DMS79 treated with DMSO at 0.1 percent for 48 hours (cell line): ENCODE data around the gene MAMDC4.
A peak's percentile ranks its signal among the peaks of the same experiment; 100 is the strongest.
"Not testable (repeated sequence)": the region's sequence is repeated elsewhere in the genome, so short reads cannot be mapped to it uniquely, and the experiment has no call there.

Source experiments
- DNase-seq: peaks from one replicate; lab custom pipeline; 2025; lab: John Stamatoyannopoulos, UW

Gene MAMDC4

DNA sequence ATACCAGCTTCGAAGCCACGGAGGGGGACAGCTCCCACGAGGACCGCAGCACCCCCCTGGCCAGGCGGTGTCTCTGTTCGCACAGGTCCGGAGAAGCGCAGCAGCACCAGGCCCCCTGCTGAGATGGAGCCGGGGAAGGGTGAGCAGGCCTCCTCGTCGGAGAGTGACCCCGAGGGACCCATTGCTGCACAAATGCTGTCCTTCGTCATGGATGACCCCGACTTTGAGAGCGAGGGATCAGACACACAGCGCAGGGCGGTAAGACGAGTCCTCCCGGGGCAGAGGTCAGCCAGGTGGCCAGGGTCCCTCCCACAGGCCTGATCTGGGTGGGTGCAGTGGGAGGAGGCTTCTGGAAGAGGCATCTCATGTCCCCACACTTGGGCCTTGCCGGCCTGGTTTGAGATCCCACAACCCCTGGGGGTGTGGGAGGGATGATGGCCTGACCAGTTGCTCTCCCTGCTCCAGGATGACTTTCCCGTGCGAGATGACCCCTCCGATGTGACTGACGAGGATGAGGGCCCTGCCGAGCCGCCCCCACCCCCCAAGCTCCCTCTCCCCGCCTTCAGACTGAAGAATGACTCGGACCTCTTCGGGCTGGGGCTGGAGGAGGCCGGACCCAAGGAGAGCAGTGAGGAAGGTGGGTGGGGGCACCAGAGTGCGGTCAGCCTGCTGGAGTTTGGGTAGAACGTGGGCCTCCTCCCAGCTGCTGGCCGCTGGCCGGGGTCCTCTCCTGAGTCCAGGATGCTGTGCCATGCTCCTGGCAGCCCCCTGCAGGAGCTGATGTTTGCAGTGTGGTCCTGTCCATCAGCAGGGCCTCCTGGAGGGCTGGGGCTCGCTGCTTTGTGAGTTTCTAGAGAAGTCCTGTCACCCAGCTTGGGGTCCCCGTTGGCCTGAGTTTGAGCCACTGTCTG lies 12.7 kb upstream of the MAMDC4 start:
- DNase-seq = no peak

DNA sequence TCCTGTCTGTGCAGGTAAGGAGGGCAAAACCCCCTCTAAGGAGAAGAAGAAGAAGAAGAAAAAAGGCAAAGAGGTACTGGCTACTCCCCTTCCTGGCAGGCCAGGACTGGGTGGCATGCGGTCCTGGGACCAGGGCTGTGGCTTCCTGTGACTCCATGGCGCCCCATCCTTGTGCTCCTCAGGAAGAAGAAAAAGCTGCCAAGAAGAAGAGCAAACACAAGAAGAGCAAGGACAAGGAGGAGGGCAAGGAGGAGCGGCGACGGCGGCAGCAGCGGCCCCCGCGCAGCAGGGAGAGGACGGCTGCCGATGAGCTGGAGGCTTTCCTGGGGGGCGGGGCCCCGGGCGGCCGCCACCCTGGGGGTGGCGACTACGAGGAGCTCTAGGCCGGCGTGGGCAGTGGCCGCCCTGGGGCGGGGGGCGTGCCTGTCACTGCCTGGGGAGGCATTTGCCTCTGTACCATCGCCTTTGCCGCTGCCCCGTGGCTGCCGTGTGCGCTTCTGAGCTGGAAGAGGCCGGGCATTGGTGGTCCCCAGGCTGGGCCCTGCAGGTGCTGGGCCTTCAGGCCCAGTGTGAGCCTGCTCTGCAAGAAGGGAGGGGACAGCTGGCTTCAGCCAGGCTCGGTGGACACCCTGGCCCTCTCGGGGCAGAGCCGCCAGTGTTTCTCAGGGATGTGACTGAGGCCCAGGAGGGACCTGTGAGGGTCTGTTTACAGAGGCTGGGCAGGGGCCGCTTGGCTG lies 11.8 kb upstream of the MAMDC4 start:
- no peak for DNase-seq

DNA sequence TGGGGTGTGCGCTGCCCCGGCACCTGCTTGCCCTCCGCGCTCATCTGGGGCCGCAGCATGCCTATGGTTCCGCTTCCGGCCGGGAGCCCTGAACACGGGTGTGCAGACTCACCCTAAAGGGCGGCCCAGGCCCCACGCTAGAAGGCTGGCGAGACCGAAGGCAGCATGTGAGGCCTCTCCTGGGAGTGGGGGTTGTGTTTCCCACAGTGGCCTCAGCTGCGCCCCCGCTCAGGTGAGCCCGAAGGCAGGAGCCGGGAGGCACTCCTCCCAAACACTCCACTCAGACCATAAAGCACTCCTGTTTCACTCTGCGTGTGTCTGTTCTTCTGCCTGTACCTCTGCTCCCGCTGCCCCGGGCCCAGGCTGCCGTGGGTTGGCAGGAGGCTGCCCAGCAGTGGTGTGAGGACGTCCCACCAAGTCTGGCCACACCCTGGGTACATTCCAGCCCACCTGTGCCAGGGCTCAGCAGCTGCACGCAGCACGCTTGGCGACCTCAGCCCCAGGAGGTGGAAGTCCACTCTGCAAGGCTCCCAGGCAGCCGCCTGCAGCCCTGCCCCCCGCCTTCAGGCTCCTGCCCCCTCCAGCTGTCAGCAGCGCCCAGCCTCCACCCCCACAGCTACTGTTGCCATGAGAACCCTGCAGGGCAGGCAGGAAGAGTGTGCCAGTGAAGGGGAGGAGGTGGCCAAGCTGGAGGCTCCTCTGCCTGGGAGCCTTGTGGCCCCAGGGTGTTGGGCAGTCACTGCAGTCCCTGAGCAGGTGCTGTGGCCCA lies 11.1 kb upstream of the MAMDC4 start:
- peak; percentile 71 for DNase-seq

DNA sequence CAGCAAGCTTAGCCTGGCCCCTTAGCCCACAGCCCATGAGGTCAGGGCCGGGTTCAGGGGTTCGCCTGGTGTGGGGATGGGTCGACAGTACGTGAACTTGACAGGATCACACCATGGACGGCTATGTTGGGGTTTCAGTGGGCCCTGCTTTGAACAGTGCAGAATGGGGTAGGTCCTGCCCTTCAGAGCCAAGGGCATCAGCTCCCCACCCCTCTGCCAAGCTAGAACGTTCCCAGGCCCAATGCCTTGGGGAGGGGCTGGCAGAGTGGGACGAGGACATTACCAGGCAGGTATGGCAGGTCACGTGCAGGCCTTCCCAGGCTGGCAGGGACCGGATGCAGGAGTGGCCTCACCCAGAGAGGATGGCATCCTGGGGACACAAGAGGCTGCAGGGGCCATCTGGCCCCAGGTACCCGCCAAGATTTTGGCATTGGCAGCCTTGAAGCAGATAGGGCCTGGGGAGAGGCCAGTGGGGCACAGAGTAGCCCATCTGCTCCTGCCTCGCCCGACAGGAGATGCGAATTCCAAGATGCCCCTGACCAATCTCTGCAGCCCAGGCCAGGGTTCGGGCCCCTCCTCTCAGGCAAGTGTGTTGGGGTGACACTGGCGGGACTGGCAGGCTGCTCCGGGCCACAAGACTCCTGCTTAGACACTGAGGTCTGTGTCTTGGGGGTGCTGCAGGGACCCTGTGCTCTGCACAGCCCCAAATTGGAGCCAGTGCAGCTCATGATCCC lies 10.3 kb upstream of the MAMDC4 start:
- peak; percentile 43 for DNase-seq

DNA sequence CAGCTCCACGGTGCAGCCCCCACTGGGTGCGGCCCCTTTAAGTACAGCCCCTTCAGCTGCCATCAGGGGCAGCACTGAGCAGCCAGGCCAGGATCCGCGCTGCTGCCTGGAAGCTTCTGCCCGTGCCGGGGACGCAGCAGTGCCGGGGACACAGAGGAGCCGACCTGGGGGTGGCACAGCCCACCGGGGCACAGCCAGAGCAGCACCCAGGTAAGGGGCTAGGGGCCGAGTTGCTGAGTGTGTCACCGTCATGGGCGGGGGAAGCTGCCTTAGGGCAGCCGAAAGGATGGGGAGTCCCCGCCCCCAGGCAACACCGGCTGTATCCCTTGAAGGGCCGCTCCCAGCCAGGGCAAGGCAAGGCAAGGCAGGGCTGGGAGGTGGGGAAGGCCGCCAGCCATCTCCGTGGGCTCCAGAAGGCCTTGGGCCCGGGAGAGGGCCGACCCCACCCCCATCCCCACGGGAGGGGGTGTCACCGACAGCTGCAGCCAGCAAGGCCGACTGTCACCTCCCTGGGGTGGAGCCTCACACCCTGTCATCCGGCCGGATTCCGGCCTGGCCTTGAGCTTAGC lies 9.7 kb upstream of the MAMDC4 start, which contains the start of gene AJM1:
Gene AJM1 (plus strand): TSS at position 99 of the 569 bp plus-strand sequence. CDS start 1,937 bp downstream, outside the sequence.
- DNase-seq = peak; percentile 48

DNA sequence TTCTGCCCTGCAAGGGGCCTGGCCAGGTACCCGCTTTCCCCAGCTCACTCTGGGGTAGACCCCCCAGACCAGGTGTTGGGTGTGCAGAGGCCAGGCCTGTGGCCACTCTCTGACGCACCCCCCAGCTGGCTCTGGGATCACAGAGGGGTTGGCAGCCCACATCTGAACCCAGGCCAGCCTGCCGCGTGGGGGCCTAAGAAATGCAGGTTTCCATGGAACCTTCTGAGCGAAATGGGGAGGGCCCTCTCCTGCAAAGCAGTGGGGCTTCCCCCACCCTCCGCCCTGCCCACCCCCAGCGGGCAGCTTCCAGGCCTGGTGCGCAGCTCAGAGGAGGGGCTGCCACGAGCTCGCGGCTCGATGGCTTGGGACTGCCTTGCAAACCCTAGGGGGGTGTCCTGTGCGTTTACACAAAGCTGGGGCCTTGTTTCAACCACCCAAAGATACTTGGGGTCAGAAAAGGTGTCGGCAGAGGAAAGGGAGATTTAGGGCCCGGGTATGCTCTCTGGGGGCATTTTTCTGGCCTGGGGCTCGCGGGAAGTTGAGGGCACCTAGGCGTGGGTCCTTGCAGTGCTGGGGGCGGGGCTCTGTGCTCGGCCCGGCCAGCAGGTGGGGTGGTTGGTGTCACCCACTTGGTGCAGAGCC lies 8.9 kb upstream of the MAMDC4 start:
- not testable (repeated sequence) for DNase-seq

DNA sequence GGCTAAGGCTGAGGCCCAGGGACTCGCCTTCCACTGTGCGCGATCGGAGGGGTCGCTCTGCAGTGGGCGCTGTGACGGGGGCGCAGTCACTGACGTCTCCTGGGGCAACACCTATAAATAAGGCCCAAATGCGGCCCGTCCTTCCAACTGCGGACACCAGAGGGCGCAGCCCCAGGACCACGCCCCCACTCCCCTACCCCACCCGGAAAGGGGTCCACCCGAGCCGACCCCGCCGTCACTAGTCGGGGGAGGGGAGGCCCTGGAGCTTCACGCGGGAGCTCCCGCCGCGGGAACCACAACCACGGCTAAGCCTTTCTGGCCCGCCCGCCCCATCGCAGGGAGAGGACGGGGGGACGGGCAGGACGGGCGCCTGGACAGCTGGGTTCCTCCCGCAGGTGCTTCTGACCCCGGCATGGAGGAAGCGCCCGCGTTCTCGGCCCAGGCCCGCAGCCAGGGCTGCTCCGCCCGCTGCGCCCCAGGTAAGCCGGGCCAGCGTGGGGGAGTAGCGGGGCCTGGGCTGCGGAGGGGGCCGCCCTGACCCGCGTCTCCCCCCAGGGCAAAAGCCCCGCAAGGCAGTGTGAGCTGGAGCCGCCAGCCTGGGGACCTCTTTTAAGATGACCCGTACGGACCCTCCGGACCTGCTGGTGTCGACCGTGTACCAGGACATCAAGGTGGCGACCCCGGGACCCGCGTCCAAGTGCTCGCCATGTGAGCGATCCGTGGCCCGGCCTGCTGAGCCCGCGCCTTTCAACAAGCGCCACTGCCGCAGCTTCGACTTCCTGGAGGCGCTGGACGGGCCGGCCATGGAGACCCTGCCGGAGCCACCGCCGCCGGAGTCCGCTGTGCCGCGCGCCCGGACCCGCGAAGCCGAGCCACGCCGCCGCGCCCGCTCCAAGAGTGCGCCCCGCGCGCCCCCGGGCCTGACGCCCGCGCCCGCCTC lies 8.1 kb upstream of the MAMDC4 start:
- DNase-seq = not testable (repeated sequence)

DNA sequence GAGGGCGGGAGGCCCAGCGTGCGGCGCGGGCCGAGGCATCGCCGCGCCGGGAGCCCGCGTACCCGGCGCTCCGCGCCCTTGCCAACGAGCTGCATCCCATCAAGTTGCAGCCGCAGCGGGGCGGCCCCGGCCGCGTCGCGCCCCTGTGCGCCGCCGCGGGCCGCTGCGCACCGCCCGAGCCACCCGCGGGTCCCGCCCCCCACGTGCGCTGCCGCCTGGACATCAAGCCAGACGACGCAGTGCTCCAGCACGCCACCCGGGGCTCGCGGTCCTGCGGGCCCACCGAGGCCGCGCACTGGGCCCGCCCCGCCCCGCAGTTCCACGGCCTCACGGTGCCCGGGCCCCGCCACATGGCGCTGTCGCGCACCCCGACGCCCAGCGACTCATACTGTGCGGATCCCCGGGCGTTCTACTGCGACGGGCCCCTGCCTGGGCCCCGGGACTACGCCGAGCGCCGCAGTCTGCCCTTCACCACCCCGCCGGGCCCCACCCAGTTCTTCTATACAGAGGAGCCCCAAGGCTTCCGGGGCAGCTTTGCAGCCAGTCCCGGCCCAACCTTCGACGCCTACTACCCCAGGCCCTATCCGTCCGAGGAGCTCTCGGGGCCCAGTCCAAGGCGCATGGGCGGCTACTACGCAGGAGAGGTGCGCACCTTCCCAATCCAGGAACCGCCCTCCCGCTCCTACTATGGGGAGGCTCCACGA lies 7.2 kb upstream of the MAMDC4 start:
- DNase-seq = no peak

DNA sequence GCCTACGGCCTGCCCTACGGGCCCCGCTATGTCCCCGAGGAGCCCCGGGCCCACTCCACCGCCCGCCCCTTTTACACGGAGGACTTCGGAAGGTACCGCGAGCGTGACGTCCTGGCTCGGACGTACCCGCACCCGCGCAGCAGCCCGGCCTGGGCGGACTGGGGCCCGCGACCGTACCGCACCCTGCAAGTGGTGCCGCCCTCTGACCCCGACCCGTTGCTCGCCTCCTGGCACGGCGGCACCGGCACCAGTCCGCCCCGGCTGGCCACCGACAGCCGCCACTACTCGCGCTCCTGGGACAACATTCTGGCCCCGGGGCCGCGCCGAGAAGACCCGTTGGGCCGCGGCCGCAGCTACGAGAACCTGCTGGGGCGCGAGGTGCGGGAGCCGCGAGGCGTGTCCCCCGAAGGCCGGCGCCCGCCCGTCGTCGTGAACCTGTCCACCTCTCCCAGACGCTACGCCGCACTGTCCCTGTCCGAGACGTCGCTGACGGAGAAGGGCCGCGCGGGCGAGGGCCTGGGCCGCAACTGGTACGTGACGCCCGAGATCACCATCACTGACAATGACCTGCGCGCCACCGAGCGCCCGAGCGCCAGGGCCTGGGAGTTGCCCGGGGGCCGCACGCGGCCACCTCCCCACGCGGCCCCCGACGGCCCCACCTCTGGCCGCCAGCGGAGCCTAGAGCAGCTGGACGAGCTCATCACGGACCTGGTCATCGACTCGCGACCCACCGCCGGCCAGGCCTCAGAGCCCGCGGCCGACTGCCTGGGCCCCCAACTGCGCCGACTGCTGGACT lies 6.5 kb upstream of the MAMDC4 start:
- DNase-seq = no peak

DNA sequence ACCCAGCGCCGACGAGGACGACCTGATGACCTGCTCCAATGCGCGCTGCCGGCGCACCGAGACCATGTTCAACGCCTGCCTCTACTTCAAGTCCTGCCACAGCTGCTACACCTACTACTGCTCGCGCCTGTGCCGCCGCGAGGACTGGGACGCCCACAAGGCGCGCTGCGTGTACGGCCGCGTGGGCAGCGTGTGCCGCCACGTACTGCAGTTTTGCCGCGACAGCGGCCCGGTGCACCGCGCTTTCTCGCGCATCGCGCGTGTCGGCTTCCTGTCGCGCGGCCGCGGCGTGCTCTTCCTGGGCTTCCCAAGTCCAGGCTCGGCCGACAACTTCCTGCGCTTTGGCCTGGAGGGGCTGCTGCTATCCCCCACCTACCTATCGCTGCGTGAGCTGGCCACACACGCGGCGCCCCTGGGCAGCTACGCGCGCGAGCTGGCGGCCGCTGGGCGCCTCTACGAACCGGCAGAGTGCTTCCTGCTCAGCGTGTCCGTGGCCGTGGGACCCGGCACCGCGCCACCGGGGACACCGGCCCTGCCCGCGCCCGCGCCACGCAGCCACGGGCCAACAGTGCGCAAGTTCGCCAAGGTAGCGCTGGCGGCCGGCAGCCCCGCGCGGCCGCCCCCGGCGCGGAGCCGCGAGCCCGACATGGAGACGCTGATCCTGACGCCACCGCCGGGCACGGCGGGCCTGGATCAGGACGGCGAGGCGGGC lies 5.6 kb upstream of the MAMDC4 start:
- DNase-seq = no peak

DNA sequence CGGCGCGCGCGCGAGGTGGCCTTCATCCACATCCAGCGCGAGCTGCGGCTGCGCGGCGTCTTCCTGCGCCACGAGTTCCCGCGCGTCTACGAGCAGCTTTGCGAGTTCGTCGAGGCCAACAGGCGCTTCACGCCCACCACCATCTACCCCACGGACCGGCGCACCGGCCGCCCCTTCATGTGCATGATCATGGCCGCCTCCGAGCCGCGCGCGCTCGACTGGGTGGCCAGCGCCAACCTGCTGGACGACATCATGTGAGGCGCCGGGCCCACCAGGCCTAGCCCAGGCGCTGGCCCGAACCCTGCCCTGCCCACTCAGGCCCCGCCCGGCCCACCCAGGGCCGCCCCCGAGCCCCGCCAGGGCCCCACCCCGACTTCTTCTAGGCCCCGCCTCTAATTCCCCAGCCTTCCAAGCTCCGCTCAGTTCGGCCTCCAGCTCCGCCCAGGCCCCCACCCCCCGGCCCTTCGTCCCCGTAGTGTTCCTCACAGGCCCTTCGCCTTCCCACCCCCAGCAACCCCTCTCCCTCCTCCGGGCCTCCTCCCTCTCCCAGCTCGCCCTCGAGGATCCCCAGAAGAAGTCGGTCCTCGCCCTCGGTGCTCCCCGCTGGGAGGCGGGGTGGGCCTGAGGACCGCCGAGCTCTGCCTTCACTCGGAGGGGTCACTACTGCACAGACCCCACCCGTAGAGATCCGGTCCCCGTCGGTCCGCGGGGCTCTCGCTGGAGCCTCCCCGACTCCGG lies 4.9 kb upstream of the MAMDC4 start:
- DNase-seq = no peak

DNA sequence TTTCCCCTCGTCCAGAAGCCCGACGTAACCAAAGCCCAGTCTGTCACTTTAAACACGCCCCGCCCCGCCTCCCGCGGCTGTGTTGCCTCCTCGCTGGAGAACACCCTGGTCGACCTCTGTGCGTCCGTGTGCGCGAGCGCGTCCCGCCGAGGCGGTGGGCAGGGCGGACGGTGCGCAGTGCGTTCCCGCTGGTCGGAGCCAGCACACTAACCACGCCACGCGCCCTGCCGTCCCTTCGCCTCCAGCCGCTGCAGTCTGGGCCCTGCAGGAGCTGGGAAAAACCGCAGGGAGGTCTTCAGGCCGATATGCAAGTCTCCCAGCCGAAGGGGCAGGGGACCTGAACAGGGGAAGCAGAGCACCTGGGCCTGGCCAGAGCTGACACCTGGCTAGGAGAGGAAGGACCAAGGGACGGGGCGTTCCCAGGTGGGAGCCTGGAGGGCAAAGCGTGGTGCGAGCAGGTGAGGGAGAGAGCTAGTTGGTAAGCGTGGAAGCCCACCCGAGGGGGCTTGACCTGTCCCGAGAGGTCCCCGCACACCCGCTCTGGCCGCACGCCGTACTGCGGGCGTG lies 4.2 kb upstream of the MAMDC4 start:
- DNase-seq = peak; percentile 38

DNA sequence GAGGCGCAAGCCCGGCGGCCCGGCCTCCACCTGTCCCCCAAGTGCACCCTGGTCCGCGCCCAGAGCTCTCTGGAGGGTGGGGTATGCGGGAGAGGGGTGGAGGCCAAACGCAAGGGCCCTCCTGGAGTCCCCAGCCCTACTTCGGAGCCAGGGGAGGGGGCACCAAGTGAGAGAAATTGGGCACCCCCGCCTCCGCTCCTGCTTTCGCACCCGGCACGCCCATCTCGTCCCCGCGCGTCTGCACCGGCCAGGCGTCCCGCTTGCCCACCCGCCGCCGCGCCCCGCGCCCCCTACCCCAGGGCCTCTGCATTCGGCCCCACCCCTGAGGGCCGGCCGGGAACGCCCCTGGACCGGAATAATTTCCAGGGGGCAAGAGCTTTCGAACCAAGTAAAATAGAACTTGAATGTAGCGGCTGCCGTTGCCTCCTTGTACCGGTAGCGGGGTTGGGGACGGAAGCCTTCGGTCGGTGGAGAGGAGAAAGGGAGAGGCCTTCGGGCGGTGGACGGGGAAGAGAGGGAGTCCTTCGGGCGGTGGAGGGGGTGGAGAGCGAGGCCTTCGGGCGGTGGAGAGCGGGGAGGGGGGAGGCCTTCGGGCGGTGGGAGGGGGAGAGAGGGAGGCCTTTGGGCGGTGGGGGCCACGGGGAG lies 3.6 kb upstream of the MAMDC4 start:
- DNase-seq = no peak

DNA sequence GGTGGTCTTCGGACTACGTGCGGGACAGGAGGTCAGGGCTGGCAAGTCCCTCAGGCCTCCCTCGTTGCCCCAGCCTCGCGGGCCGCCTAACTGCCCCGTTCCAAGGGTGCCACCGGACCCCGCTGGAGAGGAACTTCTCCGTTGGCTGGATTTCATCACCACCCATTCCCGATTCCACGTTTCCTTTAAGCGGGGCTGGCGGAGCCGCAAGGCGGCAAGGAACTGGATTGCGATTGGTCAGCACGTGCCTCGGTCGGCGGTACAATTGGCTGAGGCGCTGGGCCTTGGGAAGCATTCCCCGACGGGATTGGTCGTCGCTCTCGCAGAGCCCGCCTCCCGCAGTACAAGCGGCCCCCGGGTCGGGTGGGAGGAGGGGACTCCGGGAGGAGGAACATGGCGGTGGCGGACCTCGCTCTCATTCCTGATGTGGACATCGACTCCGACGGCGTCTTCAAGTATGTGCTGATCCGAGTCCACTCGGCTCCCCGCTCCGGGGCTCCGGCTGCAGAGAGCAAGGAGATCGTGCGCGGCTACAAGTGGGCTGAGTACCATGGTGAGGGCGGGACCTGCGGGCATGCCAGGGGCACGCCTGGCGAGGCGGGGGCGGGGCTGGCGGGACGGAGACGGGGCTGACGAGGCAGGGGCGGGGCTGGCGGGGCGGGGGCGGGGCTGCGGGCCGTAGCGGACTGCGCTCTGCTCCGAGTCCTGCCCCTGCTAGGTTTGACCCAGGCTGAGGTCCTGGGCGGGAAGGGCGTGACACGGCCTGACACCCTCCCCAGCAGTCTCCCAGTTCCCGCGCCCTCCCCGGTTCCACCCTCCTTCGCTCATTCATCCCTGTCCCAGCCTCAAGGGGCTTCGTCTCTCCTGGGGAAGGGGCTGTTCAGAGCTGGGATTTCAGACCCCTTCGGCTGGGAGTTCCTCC lies 2.8 kb upstream of the MAMDC4 start, which contains the start of gene PHPT1:
Gene PHPT1 (plus strand): TSS at position 372 of the 922 bp plus-strand sequence. CDS start 22 bp downstream, at position 394.
- peak; percentile 99 for DNase-seq
